Islet precursor cell (in vitro differentiated cells): ENCODE data around the gene GIPC1.
"Not testable (repeated sequence)": the region's sequence is repeated elsewhere in the genome, so short reads cannot be mapped to it uniquely, and the experiment has no call there.

ENCODE experiments used
- DNase-seq: peaks from one replicate; pipeline ENCODE4 v3.0.0-alpha.2; 2018

GIPC1 gene

DNA sequence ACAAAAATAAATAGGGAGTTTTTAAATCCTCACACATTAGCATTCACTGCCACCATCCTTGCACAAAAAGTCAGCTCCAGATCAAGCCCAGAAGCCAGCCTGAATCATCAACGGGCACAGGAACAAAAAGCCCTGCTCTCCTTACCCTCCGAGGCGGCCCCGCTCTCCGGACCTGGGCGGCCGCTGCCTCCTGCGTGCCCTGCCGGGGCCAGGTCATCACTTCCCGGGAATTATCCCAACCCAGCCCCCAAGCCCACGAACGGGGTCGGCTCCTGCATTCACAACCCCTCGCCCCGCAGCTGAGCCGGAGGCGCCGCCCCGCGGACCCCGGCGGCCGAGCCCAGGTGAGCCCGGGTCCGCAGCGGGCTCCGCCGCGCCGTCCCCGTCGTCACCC, 21.5 kb upstream of the GIPC1 start:
- DNase-seq, result no peak

DNA sequence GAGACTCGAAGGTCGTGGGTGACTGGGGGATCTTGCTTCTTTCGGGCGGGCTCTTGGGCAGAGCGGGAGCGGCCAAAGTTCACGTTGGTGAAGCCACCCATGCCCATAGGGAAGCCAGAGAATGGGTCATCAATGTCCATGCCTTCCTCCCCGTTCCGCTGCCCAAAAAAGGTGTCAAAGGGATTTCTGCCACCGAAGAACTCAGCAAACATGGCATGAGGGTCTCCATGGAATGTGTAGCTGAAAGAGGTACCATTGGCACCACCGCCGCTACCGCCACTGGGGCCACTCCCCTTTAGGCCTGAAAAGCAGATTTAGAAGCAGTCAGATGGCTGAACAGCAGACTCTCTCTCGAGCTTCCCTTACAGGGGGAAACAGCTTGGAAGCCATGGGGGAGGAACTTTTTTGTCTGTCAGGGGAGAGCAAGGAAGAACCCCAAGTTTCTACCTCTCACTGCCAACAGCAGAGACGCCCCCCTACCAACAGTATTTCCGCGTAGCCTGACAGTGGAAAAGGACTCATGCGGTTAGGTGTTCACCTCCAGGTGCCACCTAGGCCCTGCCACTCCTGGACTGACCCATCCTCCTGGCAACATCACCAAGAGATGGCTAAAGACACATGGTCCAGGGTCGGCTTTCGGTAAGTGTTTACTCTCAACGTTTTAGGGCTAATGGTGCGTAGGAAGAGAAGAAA, 21.0 kb upstream of the GIPC1 start:
- no peak for DNase-seq

DNA sequence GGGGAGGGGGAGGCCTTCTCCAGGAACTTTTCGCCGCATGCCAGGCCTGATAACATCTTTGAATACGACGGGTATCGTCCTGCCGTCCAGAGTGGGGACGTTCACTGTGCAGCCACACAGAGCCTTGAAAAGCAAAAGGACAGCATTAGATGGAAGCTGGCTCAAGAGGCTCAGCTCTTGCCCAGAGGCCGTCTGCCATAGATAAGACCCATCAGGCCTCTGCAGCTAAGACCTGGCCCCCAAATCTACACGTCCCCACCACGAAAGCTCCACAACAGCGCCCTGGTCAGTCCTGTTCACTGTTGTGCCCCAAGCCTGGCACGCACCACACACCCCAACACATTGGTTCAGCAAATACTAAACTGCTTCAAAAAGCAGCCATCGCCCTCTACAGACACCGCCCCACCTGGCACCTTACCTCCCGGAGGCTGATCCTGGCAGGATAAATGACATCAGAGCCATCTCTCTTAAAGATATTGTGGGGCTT, 20.2 kb upstream of the GIPC1 start:
- no peak for DNase-seq

DNA sequence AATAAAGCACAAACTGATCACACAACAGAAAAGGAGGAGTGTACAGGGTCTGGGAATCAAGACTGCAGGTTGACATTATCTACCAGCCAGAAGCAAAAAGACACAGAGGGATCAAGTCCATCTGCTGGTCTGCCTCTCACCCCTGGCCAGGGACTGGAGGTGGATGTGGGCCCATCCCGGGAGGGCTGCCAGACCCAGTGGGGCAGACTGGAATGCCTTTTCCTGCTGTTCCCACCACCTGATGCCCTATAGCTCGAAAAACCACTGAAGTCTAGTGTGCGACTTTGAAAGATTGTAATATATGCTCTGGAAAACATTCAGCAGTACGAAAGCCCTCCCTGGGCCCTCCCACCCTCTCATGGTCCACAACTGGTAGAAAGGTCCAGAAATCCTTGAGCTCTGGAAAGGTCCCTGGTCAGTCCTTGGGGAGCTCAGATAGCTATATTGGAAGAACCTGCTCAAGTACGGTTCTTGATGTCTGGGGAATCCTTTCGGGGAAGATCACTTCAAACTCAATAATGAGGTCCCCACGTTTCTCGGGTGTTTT, 19.6 kb upstream of the GIPC1 start:
- no peak for DNase-seq

DNA sequence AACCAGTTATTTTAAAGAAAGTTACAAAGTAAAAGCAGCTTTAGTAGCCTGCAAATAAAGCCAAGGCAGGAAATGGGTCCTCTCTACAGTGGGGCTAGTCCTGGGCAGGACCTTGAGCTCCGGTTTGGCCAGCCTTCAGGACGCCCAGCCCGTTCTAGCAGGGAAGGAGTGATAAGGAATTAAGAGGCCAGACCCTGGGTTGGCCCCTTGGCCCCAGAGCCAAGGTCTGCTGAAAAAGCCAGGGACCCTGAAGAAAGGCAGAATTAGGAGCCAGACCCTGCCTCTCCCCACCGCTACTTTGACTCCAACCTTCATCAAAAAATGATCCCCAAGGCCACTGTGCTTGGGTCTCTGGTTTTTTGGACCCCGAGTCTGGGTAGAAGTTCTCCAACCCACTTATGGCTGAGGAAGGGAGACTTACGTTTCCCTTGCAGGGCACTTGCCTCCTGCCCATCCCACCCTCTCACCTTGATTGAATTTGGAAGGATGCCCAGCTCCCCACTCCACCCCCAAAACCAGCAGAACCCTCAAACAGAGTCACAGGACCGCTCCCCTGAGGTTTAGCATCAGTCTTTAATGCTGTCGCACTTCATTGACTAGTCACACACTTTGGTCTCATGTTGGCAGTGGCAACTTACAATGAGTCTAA, 18.4 kb upstream of the GIPC1 start:
- DNase-seq, result no peak

DNA sequence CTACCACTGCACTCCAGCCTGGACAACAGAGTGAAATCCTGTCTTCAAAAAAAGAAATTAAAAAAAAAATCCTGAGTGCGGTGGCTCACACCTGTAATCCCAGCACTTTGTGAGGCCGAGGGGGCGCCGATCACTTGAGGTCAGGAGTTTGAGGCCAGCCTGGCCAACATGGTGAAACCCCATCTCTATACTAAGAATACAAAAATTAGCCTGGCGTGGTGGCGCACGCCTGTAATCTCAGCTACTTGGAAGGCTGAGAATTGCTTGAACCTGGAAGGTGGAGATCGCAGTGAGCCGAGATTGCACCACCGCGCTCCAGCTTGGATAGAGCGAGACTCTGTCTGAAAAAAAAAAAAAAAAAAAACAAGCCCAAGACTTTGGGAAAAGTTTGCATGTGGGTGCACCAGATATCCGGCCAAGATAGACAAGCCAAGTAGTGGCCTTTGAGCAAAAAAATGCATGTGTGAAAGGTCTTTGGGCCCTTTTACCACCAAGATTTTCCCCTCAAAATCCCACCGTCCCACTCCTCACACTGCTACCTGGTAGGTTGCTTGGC, 16.6 kb upstream of the GIPC1 start:
- no peak for DNase-seq

DNA sequence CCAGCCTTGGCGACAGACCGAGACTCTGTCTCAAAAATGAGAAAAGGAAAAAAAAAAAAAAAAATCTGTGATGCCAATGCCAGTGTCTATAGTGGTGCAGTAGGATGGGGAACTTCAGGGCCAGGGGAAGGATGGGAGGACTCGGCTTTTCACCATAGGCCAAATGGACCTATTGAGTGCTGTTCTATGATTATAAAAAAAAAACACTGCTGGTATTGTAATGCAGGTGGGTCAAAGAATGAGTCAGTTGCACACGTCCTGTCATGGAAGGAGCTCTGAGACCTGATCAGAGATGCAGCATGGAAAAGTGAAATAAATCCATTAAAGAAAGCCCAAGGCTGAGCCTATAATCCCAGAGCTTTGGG, 15.3 kb upstream of the GIPC1 start:
- no peak for DNase-seq

DNA sequence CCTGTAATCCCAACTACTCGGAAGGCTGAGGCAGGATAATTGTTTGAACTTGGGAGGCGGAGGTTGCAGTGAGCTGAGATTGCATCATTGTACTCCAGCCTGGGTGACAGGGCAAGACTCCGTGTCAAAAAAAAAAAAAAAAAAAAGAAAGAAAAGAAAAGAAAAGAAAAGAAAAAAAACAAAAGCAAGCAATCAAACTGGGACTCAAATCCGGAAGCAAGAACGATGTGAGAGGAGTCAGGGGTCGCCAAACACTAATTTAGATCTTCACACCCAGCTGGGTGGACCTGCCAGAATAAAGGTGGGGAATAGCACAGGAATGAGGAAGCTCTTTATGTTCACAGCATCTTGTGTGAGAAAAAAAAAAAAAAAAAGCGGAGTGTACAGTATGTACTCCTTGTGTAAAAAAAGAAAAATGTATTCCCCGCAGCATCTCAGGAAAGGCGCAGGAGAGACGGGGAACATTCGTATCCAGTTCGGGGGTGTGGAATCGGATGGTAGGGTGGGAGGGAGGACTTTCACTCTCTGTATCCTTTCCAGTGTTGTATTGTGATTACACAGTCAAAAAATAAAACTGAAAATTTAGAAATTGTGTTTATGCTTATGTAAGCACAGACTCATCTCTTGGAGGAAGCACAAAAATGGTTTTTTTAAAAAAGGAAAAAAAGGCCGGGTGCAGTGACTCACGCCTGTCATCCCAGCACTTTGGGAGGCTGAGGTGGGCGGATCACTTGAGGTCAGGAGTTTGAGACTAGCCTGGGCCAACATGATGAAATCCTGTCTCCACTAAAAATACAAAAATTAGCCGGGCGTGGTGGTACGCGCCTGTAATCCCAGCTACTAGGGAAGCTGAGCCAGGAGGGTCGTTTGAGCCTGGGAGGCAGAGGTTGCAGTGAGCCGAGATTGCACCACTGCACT, 14.6 kb upstream of the GIPC1 start:
- DNase-seq, result no peak

DNA sequence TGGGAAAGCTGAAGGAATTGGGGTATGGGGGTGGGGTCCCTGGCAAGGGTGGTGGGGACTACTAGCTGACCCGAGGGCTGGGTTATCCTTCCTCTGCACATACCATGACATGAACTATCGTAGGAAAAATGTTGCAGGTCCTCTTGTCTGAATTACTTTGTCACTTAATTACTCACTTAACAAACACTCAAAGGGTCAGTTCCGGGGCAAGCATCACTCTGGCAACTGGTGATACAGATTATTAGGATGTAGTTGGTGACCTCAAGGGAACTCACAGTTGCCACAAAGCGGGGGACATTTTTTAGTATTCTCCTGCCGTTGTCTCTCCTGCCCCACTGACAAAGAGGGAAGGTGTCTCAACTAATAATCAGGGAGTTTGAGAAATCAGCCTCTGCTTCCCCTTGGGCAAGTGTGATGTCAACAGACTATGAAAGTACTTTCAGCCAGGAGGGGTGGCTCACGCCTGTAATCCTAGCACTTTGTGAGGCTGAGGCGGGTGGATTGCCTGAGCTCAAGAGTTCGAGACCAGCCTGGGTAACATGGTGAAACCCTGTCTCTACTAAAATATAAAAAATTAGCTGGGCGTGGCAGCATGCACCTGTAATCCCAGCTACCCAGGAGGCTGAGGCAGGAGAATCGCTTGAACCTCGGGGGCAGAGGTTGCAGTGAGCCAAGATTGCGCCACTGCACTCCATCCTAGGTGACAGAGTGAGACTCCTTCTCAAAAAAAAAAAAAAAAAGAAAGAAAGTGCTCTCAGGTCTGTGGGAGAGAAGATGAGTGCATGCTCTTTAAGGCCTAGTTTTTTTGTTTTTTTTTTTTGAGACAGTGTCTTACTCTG, 12.0 kb upstream of the GIPC1 start:
- no peak for DNase-seq

DNA sequence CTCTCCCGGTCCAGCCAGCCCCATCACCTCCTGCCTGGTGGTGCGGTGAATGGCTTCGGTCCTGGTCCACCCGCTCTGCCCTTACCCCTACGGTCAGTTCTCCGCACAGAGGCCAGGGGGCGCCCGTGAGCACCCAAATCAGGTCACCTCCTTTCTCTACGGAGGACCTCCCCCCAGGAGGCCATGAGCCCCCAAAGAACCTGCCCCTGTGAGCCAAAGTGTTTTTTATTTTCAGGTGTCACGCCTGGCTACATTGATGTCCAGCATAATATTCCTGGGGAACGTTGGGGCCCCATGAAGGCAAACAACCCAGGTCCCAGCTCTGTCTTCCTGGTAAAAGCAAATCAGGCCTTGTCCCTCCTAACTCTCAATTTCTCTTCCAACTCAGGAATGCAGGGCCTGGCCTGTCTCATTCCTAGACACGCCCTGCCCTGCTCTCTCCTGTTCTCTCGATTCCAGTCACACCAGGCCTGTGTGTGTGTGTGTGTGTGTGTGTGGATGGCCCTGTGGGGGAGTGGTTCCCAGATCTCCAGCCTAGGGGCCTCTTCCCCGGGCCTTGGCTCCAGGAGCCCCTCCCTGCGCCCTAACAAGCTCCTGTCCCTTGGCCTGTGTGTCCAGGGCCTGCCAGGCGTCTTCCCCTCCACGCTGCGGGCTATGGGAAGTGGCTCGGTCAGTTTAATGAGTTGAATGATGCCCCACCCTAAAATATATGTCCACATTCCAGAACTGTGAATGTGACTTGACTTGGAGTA, 9.7 kb upstream of the GIPC1 start:
- DNase-seq, result peak; percentile 96

DNA sequence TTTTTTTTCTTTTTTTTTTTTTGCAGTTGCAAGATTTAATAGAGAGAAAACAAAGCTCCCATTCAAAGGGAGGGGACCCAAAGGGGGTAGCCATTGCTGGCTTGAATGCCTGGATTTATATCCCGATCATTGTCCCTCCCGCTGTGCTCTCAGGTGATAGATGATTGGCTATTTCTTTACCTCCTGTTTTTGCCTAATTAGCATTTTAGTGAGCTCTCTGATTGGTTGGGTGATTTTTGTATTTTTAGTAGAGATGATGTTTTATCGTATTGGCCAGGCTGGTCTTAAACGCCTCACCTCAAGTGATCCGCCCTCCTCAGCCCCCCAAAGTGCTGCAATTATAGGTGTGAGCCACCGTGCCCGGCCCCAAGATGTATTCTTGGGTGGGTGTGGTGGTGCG, 8.6 kb upstream of the GIPC1 start:
- not testable (repeated sequence) for DNase-seq

DNA sequence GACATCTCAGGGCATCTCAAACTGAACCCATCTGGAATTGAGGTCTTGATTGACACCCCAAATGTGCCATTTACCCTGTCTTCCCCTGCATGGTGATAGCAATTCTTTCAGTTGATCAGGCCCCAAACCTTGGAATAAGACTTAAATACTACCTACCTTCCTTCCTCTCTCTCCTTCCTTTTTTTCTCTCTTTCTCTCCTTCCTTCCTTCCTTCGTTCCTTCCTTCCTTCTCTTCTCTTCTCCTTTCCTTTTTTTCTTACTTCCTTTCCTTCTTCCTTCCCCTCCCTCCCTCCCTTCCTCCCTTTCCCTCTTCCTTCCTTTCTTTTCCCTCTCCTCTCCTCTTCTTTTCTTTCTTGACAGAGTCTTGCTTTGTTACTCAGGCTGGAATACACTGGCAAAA, 7.4 kb upstream of the GIPC1 start:
- DNase-seq, result no peak

DNA sequence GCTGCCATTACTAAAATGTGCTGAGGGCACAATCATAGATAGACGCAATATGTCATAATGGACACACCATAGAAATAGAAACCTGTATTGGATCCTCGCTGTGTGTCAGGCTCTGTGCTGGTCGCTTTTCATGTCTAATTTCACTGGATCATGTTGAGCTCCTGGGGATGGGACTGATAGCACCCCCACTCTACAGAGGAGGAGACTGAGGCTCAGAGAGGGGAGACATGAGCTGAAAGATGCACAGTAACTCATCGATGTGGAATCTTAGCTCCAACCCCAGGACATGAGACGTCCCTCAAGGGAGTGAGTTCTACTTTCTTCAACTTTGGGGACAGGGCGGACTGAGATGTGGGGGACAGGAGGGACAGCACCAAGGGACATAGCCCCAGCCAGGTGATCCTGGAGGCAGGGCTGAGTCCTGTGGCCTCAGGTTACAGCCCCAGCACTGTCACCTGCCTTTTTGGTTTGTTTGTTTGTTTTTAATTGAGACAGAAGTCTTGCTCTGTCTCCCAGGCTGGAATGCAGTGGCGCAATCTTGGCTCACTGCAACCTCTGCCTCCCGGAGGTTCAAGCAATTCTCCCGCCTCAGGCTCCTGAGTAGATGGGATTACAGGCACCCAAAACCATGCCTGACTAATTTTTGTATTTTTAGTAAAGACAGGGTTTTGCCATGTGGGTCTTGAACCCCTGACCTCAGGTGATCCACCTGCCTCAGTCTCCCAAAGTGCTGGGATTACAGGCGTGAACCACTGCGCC, 6.6 kb upstream of the GIPC1 start:
- peak; percentile 80 for DNase-seq

DNA sequence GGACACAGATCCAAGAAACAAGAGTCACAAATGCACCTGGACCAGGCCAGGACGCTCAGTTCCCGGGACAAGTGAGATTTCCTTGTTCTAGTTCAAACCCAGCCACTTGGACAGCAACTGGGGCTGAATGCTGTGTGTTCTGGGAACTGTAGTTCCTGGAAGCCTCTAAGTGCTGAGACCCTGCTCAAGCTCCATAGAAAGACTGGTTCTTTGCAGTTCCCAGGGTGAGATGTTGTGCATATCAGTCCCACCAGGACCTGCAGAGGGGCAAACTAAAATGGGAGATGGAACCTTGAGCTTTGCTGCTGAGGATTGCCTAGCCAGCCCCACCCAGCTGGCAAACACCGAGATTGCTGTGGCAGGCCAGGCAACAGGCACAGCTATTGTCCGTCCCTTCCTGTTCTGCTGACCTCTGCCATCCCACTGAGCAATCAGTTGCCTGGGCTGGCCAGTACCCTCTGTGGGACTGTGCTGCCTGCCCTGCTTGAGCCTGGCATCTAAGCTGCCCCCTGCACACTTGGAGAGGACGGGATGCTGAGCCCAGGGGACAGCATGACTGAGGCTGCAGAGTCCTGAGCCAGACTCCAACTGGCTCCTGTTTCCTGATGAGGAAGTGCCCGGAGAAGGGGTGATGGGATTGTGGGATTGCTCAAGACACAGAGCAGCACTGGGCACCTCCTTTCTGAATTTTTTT, 1.4 kb upstream of the GIPC1 start:
- no peak for DNase-seq

DNA sequence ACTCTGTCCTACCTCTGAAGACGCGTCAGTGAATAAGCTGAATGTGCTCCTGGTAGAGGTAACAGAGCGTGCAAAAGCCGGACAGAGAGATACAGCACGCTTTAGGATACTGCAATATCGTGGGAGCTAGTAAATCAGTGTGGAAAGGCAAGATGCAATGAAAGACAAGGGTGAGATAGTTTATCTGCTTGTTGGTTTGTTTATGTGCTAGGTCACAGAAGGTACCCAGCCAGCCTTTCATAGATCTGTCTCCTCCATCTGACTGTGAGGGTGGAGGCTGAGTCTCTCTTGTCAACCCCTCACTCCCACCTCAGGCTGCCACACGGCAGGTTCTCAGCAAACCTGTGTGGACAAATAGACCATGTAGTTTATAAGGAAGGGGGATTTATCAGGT, 904 bp upstream of the GIPC1 start:
- DNase-seq, result no peak

DNA sequence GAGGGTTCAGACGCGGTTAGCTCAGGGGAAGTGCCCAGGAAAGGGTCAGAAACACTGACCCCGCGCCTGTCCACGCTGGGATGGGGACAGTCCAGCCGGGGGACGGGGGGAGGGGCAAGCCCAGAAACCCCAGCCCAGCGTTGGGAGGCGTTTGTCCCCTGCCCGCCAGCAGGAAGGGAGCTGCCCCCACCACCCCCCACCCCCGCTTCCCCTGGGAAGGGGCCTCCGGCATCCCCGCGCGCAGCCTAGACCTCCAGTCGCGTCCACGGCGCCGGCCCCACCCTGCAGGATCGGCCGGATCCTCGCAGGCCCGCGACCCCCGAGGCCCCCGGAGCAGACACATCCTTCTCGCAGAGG, 277 bp downstream of the GIPC1 start:
- no peak for DNase-seq

DNA sequence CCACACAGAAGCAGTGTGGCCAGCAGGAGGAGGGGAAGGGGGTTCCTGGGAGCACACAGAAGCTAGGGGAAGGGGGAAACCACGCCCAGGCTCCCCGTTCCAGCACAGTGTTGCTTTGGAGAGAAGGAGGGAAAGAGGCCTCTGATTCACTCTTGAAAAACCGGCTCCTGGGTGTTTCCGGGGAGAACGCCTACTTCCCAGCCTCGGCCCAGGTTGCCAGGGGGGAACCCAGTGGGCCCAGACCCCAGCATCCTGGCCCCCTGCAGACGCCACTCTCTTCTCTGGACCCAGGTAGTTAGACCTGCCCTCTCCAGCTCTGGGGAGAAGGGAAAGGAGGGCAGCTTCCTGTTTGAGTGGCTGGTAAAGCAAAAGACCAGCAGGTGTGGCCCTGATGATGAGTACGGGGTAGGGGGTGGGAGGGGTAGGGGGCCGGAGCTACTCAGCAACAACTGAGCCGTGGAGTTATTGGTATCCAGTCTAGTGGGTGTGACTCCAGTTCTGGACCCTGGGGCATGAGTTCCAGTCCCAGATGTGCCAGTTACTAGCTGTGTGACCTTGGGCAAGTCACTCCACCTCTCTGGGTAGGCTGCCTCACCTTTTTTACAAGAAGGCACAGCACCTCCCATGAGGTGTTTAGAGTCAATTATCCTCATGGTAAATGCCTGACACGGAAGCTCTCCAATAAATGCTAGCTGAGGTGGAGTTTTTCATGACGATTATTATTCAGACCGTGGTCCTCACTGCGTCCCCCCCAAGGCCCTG, 836 bp downstream of the GIPC1 start:
- DNase-seq, result no peak

DNA sequence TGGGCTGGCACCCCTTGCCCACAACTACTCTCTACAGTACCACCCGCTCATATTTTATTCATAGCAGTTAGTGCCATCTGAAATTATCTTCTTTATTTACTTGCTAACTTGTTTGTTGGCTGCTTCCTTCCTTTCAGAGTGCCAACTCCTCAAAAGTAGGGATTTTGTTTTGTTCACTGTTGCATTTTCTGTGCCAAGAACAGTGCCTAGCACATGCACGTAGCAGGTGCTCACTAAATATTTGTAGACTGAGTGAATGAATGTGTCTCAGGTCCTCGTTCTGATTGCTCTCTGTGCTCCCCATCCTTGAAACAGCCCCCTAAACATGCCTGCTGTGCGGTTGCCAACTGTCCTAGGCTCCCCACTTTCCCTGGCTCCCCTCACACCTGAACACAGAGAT, 1.5 kb downstream of the GIPC1 start:
- no peak for DNase-seq

DNA sequence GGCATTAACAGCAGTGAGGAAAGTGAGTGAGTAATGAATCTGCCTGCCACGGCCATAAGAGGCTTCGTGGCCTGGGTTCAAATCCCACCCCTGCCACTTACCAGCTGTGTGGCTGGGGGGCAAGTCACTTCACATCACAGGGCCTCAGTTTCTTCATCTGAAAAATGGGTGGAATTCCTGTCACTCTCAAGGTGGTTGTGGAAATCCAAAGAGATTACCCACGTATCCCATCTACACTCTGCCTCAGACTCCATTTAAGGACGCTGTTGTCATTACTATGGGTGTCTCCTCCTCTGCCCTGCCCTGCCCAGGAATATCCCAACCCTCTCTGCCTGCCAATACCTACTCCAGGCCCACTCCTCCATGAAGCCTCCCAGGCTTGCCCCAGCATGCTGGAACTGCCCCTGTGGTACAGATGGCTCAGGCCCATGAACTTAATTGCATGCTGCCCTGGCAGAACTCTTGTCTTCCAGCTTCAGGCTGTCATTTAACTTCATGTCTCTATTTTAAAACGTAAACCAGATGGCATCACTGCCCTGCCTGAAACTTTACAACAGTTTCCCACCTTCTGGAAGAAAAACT, 3.1 kb downstream of the GIPC1 start:
- no peak for DNase-seq
